HG02885 (cell line): ENCODE measurements around the gene LHX4.

Experiments used
- ATAC-seq: cut with Tn5 transposase; IDR thresholded peaks from one replicate; pipeline ENCODE4 v1.9.1; 2021; ENCODE audit warnings: mild to moderate bottlenecking; ENCODE audit not compliant: unreplicated experiment, poor library complexity

The LHX4 gene

GRCh38 chr1:180268556-180269075 is 38.6 kb downstream of the LHX4 start:
- no peak for ATAC-seq

DNA sequence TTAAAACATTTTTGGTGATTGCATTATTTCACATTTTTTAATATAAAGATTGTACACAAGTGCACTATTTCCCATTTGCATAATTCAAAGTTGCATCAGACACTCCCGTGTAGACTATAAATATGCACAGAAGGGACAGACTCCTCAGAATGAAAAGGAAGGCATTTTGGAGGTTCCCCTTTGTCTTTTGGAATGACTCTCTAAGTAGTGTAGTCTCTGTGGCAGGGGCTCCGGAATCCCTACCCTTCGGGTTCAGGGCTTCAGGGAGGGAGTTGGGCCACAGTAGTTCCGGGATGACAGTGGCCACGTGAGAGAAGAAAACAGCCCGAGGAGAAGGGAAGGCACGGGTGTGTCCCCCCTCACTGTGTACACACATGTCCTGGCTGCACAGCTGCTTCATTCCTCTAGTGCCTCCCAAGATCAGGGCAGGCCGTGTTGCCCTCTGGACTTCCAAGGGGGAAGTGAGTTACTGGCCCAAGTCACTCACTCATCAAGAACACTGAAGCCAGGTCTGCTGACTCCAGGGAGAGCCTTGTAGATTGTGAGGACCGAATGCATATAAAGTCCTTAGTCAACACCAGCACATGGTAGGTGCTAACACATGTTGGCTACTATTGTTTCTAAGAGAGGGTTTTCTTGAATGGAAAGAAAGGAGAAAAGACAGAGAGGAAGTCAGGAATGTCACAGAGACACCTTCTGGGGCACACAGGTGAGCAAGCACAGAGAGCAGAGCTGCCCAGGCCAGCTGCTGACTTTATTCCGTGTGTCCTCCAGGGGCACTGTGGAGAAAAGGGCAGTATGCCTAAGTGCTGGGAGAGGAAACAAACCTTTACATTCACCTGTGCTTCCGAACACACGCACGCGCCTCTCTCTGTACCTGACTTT is 39.8 kb downstream of the LHX4 start:
- ATAC-seq = no peak

- ATAC-seq = no peak
These were observed 40.6 kb downstream of the LHX4 start for GRCh38 chr1:180270530-180271271.

GRCh38 chr1:180271272-180272255 is 41.5 kb downstream of the LHX4 start:
- no peak for ATAC-seq

DNA sequence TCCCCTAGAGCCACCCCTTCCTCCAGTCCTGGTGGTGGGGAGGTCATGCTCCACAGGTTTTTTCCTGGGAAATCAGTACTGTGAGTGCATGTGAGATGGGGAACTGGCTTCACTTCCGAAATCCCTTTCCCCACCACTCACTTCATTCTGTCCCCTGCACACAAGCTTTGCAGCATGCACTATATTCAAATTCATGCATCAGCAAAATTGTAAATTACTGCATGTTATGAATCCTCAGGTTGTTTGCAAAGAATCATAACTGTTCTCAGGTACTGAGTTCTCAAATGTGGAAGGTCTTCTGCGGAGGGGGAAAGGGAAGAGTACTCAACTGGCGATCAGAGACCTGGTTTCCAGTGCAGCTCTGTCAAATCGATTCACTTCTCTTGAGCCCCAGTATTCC is 42.3 kb downstream of the LHX4 start:
- no peak for ATAC-seq

DNA sequence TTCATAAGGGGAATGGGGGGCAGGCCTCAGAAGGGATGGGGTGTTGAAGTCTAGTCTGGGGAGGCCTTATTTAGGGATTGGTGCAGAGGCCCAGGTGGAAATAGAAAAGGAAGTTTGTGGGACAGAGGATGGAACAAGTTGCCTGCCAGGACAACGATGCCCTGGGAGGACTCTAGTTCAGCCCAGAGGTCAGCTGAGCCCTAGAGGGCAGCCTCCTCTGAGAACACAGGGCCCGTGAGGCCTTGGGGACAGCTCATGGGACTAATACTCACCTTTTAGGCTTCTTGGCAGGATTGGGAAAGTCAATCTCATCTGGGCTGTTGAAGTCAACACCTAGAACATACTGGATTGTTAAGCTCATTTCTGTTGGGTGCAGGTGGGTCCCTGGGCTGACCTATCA is 43.0 kb downstream of the LHX4 start:
- ATAC-seq = no peak

DNA sequence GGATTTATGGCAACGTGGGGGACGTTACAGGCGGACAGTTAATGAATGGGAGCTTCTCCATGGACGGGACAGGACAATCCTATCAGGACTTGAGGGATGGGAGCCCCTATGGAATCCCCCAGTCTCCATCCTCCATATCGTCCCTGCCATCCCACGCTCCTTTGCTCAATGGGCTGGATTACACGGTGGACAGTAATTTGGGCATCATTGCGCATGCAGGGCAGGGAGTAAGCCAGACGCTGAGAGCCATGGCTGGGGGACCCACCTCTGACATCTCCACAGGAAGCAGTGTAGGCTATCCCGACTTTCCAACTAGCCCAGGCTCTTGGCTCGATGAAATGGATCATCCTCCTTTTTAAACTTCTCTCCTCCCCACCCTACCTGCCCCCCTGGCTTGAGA is 44.2 kb downstream of the LHX4 start:
- ATAC-seq = no peak

- no peak for ATAC-seq
These were observed 45.7 kb downstream of the LHX4 start for GRCh38 chr1:180275726-180276125.

DNA sequence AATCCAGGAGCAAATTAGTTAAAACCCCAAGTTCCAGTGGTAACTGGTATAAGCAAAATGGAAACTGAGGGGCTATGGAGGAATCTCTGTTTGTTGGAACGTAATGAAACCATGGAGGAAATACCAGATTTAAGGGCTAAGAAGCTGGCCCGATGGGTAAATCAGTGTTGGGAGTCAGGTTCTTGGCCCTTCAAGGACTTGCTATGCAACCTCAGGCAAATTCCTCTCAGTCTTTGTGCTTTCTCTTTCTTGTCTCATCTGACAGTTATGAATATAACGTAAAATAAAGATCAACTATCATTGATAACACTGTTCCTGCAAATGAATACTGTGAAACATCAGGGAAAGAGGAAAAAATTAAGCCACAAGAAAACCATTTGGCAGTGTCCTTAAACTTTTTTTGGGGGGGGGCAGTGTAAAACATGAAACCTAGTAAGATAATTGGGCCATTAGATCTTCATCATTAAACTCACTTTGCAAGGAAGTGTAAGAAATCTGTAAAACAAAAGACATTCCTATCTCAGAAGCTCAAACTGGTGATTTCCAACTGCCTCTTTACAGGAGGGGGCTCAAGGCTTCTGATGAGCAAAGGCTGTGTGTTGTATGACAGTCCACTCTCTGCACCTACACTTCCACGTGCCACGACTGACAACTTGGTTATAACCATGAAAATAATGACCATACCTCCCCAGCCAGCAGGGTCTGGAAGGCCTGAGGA is 47.6 kb downstream of the LHX4 start:
- ATAC-seq = no peak

GRCh38 chr1:180278194-180278515 is 48.1 kb downstream of the LHX4 start:
- ATAC-seq = no peak

- ATAC-seq = no peak
These were observed 48.7 kb downstream of the LHX4 start for GRCh38 chr1:180278596-180279395.

- no peak for ATAC-seq
These were observed 49.6 kb downstream of the LHX4 start for GRCh38 chr1:180279651-180280050.

- no peak for ATAC-seq
These were observed 50.6 kb downstream of the LHX4 start for GRCh38 chr1:180280617-180281016.

GRCh38 chr1:180281490-180281889 is 51.4 kb downstream of the LHX4 start:
- ATAC-seq = no peak

DNA sequence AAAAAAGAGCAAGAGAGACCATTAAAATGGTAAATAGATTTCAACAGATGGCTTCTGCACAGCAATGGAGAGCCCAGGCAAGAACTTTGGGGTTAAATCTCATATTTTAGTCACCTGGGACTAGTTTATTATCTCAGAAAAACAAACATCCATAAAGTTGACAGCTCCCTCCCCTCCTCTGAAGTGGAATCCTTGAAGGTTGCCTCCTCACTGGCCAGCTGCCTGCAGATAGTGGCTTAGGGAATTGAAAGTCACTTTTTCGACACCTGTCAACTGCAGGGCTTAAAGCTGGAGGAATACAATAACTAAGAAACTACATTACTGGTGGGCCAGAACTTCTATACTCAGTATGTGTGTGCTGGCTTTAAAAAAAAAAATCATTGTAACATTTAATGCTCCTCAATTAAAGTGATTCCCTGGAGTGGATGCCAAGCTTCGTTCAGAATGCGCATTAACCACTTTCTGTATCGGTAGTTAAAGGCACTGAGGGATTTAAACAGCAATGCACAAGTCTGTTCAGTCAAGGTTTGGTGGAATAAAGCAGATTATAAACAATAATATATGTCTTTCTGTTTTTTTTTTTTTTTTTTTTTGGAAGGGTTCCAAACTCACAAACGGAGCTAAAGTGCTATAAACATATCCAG is 52.5 kb downstream of the LHX4 start:
- no peak for ATAC-seq

DNA sequence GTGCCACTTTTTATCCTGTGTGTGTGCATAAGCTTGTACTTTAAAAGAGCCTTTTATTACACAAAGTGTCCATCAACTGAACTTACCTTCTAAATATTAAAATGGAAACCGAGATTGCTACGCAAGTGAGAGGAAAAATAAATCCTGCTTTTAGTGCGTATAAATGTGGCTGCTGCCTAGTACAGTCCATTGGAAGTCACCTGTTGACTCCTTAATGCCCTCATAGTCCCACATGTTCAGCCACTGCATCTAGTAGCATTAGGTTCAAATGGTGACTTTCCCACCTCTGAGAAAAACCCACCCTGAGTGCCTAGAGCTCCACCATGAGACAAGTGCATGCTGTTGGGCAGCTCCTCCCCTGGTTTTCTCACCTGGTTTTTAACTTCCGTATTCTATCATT is 53.0 kb downstream of the LHX4 start:
- no peak for ATAC-seq

DNA sequence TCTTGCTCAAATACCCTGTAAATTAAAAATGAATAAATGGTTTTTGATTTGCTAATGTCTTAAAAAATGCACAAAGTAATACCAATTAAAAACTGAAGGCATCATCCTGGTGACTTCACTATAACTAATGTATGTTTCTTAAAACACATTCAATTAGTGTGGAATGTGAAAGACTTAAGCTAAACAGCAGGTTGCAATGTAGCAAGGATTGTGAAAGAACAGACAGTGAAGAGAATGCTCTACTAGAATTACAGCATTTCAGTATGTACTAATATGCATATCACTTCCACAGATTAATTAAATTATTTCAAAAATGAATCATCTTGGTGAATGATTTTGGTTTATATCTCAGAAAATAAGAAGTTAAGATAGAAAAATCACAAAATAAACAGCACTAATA is 56.4 kb downstream of the LHX4 start:
- ATAC-seq = no peak

GRCh38 chr1:180287988-180288705 is 58.1 kb downstream of the LHX4 start:
- ATAC-seq = no peak
